Natural killer cell (primary cell): Measurements from ENCODE around the gene DTX2. TPM values are rescaled to one million over a fixed set of nuclear protein-coding genes. Genes with fewer than 3 reads are reported as not detected.
"Not testable (repeated sequence)": the region's sequence is repeated elsewhere in the genome, so short reads cannot be mapped to it uniquely, and the experiment has no call there.

Experiments used
- ATAC-seq, 3 donors: fragments of 150-1000 bp in 2 of 3; fragments of 200-7000 bp in 1 of 3; cut with Tn5 transposase; 1 replicate in 1 of 3; 2 replicates in 2 of 3; pipeline ENCODE4 v1.10.0; 2021; ENCODE audit warnings: mild to moderate bottlenecking in 2 of 3, moderate library complexity in 2 of 3
- DNase-seq, 2 donors: peaks; one replicate each; pipeline versions ENCODE4 v3.0.0 to v3.0.0-alpha.2; 2013 to 2021; ENCODE audit warnings: mixed read lengths in 1 of 2
- H3K27ac ChIP-seq: one replicate; pipeline ENCODE4 v1.5.1; 2013; ENCODE audit warnings: mild to moderate bottlenecking, low read length
- H3K27me3 ChIP-seq: one replicate; pipeline ENCODE4 v1.6.1; 2013; ENCODE audit warnings: low read length; ENCODE audit not compliant: control insufficient read depth, insufficient read depth
- H3K36me3 ChIP-seq: one replicate; pipeline ENCODE4 v1.6.1; 2013; ENCODE audit warnings: low read length; ENCODE audit not compliant: control insufficient read depth, insufficient read depth
- H3K4me1 ChIP-seq: one replicate; pipeline ENCODE4 v1.6.1; 2013; ENCODE audit warnings: low read length; ENCODE audit not compliant: control insufficient read depth, insufficient read depth
- H3K4me3 ChIP-seq: one replicate; pipeline ENCODE4 v1.5.1; 2013; ENCODE audit warnings: low read length
- H3K9me3 ChIP-seq: one replicate; pipeline ENCODE4 v1.6.1; 2013; ENCODE audit warnings: low read length; ENCODE audit not compliant: control insufficient read depth, insufficient read depth
- H3K27ac Mint-ChIP-seq, 2 donors: one replicate each; pipeline ENCODE4 v1.8.0; 2022; ENCODE audit warnings: mild to moderate bottlenecking in 2 of 2, mixed read lengths in 2 of 2, moderate library complexity in 1 of 2
- H3K27me3 Mint-ChIP-seq, 2 donors: one replicate each; pipeline ENCODE4 v1.8.0; 2022; ENCODE audit warnings: low read depth in 2 of 2, mixed read lengths in 2 of 2
- H3K36me3 Mint-ChIP-seq: one replicate; pipeline ENCODE4 v1.8.0; 2022; ENCODE audit warnings: mixed read lengths
- H3K4me1 Mint-ChIP-seq, 2 donors: one replicate each; pipeline ENCODE4 v1.8.0; 2022; ENCODE audit warnings: mixed read lengths in 2 of 2
- H3K4me3 Mint-ChIP-seq: one replicate; pipeline ENCODE4 v1.8.0; 2022; ENCODE audit warnings: mild to moderate bottlenecking, moderate library complexity, mixed read lengths
- H3K9me3 Mint-ChIP-seq, 2 donors: one replicate each; pipeline ENCODE4 v1.8.0; 2022; ENCODE audit warnings: mixed read lengths in 2 of 2
- CTCF ChIP-seq: fragments of 200-600 bp; IDR thresholded peaks from one replicate; pipeline ENCODE4 v1.8.0; 2022; ENCODE audit warnings: antibody characterized with exemption
- WGBS: methylation state at CpG from one replicate; pipeline ENCODE4 v1.1.7; 2013; ENCODE audit warnings: missing lambda C conversion rate; ENCODE audit not compliant: insufficient coverage; 5-methylcytosine and 5-hydroxymethylcytosine counted together
- intact Hi-C: fragments of 100-400 bp; cut with micrococcal nuclease; formaldehyde crosslinking; loops from one replicate; pipeline ENCODE4 v1.14.2; 2022
- total RNA-seq, 4 donors: library from RNA; stranded (reverse); fragments of 120-200 nt in 1 of 4; gene quantifications; one replicate each; pipeline versions ENCODE4 v1.2.3 to v1.2.4, GENCODE V29; 2013 to 2022

The DTX2 gene
- total RNA-seq, 3 donors from 2014 or later (not counting 1 experiment from before 2014, with no cell fraction given), result 32.3 to 48.3 (median 40.5) TPM

GRCh38 chr7:76423666-76424412 is 37.7 kb upstream of the DTX2 start:
- WGBS, result 88% methylated on average over 15 of the region's 15 CpGs
- peaks cover 0 to 4% of the 10 kb centered on the region in 2 donors for H3K4me1 Mint-ChIP-seq
- Histone ChIP-seq H3K27me3 (no peaks in the 10 kb centered on the region), H3K4me3 (no peak overlapping the region), H3K36me3 (no peaks in the 10 kb centered on the region), H3K27ac (no peak overlapping the region), H3K9me3 (no peaks in the 10 kb centered on the region), H3K4me1 (peaks cover 11% of the 10 kb centered on the region)
- H3K36me3 Mint-ChIP-seq, result no peaks in the 10 kb centered on the region
- H3K27me3 Mint-ChIP-seq, result peaks cover 4 to 14% of the 10 kb centered on the region in 2 donors
- DNase-seq, result no peak
- peak overlapping the region in 1 of 2 donors; percentile 18 for H3K27ac Mint-ChIP-seq
- no peak for TF ChIP-seq CTCF
- ATAC-seq, result peak in 1 of 3 donors; percentile 14
- intact Hi-C loops, result no loop called here
- H3K9me3 Mint-ChIP-seq, result no peaks in the 10 kb centered on the region
- H3K4me3 Mint-ChIP-seq, result no peak overlapping the region

DNA sequence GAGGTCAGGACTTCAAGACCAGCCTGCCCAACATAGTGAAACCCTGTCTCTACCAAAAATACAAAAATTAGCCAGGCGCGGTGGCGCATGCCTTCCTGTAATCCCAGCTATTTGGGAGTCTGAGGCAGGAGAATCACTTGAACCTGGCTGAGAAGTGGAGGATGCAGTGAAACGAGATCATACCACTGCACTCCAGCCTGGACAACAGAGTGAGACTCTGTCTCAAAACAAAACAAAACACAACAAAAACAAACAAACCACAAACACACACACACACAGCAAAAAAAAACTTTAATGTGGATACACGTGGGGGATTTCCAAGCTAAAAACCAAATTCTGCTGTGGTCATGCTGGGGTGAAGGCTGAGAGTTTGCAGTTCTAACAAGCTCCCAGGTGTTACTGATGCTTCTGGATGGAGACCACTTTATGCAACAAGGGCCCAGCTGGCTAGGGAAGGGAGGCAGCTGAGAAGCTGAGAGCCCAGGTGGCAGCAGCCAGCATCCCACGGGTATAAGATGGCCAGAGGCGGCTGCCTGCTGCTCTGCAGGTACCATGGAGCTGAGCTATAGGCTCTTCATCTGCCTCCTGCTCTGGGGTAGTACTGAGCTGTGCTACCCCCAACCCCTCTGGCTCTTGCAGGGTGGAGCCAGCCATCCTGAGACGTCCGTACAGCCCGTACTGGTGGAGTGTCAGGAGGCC is 36.9 kb upstream of the DTX2 start, which contains the start of gene ZP3:
TSS of gene ZP3 (plus strand) at position 538 of the 699 bp plus-strand sequence. CDS start at position 553, 15 bp downstream.
- TF ChIP-seq CTCF, result no peak
- Mint-ChIP-seq H3K4me1 (peaks cover 0 to 4% of the 10 kb centered on the region in 2 donors), H3K9me3 (no peaks in the 10 kb centered on the region), H3K36me3 (no peaks in the 10 kb centered on the region), H3K27me3 (peaks cover 4 to 7% of the 10 kb centered on the region in 2 donors), H3K27ac (peak within 1 kb of the TSS in 1 of 2 donors; percentile 18), H3K4me3 (no peak within 1 kb of the TSS)
- no peaks in the 10 kb centered on the region for H3K27me3 ChIP-seq
- no peaks in the 10 kb centered on the region for H3K36me3 ChIP-seq
- H3K4me3 ChIP-seq, result no peak within 1 kb of the TSS
- 75% methylated on average over 10 of the region's 10 CpGs for WGBS
- ATAC-seq, result peak; percentile 40 to 65 (median 57)
- no peak within 1 kb of the TSS for H3K27ac ChIP-seq
- peaks cover 11% of the 10 kb centered on the region for H3K4me1 ChIP-seq
- peak in 1 of 2 donors; percentile 34 for DNase-seq
- intact Hi-C loops, result no loop called here
- H3K9me3 ChIP-seq, result no peaks in the 10 kb centered on the region

- Histone ChIP-seq H3K4me3 (no peak overlapping the region), H3K27ac (no peak overlapping the region), H3K36me3 (no peaks in the 10 kb centered on the region), H3K27me3 (no peaks in the 10 kb centered on the region), H3K4me1 (peaks cover 11% of the 10 kb centered on the region), H3K9me3 (no peaks in the 10 kb centered on the region)
- DNase-seq (no peak), ATAC-seq (peak in 1 of 3 donors; percentile 32)
- H3K4me1 Mint-ChIP-seq, result peaks cover 0 to 4% of the 10 kb centered on the region in 2 donors
- no peak for TF ChIP-seq CTCF
- H3K27ac Mint-ChIP-seq, result peak overlapping the region in 1 of 2 donors; percentile 18
- WGBS, result 75% methylated on average over 9 of the region's 9 CpGs
- peaks cover 2 to 4% of the 10 kb centered on the region in 2 donors for H3K27me3 Mint-ChIP-seq
- intact Hi-C loops, result no loop called here
- no peaks in the 10 kb centered on the region for H3K36me3 Mint-ChIP-seq
- H3K4me3 Mint-ChIP-seq, result no peak overlapping the region
- H3K9me3 Mint-ChIP-seq, result no peaks in the 10 kb centered on the region
Measured at GRCh38 chr7:76425156-76425555, 36.4 kb upstream of the DTX2 start.

GRCh38 chr7:76425558-76425957 is 36.0 kb upstream of the DTX2 start:
- 95% methylated on average over 4 of the region's 4 CpGs for WGBS
- H3K36me3 ChIP-seq, H3K9me3 ChIP-seq, H3K9me3 Mint-ChIP-seq, H3K27me3 Mint-ChIP-seq, H3K4me1 Mint-ChIP-seq, H3K27me3 ChIP-seq, intact Hi-C loops, H3K4me3 Mint-ChIP-seq, ATAC-seq, H3K27ac Mint-ChIP-seq, H3K36me3 Mint-ChIP-seq, DNase-seq, H3K27ac ChIP-seq, H3K4me3 ChIP-seq: not testable (repeated sequence)
- H3K4me1 ChIP-seq, result peaks cover 11% of the 10 kb centered on the region
